HepG2 (cell line): Measurements from ENCODE around the gene SBK3. TPM values are rescaled to one million over a fixed set of nuclear protein-coding genes. Genes with fewer than 3 reads are reported as not detected.

ENCODE experiments used
- ATAC-seq: fragments of 200-7000 bp; cut with Tn5 transposase; 3 replicates; pipeline ENCODE4 v1.9.1; 2020; ENCODE audit warnings: mild to moderate bottlenecking, moderate library complexity
- BruUV-seq: library from RNA; stranded (reverse); fragments of 400-500 nt; replicated peaks from 2 replicates; lab custom pipeline; 2021; lab: Mats Ljungman, UMichigan
- CTCF ChIA-PET: fragments of 300-600 bp; formaldehyde crosslinking; extraction: SDS; loops from one replicate; lab custom pipeline; 2021; ENCODE audit warnings: low total read pairs, inconsistent platforms, low intra/inter-chr PET ratio; lab: Yijun Ruan, JAX
- POLR2A ChIA-PET: fragments of 350-600 bp; sonication (Branson Sonifier 250); formaldehyde crosslinking; loops from one replicate; lab custom pipeline; 2020; ENCODE audit warnings: antibody characterized with exemption, inconsistent platforms; lab: Yijun Ruan, JAX
- DNase-seq: peaks from one replicate; pipeline ENCODE4 v3.0.0-alpha.2; 2015; ENCODE audit warnings: low spot score
- FAIRE-seq: peaks from 3 replicates; lab custom pipeline; 2011; peaks lifted over from hg19 to GRCh38; lab: Jason Lieb, UNC
- H2AFZ ChIP-seq: one replicate; pipeline ENCODE4 v1.6.1; 2011; ENCODE audit warnings: low read length, inconsistent platforms
- H3K27ac ChIP-seq: fragments of 300-600 bp; 3 replicates; pipeline ENCODE4 v1.8.0; 2011; ENCODE audit warnings: mixed run types, mild to moderate bottlenecking, mixed read lengths, low read length, inconsistent platforms; ENCODE audit not compliant: insufficient read depth; ENCODE audit errors: extremely low read length
- H3K27me3 ChIP-seq, 2 experiments: fragments of 200-600 bp in 1 of 2; 2 replicates in 1 of 2; 3 replicates in 1 of 2; pipeline versions ENCODE4 v1.6.0 to v1.8.0; 2011; ENCODE audit warnings: low read length in 2 of 2, mild to moderate bottlenecking in 2 of 2, moderate library complexity in 2 of 2, inconsistent platforms in 1 of 2; ENCODE audit not compliant: insufficient read depth in 2 of 2, control insufficient read depth in 1 of 2
- H3K36me3 ChIP-seq, 2 experiments: fragments of 200-600 bp in 1 of 2; replicated peaks in 1 of 2; 2 replicates in 1 of 2; 3 replicates in 1 of 2; pipeline versions ENCODE4 v1.5.1 to v1.8.0; 2011; ENCODE audit warnings: low read length in 2 of 2, inconsistent platforms in 1 of 2; ENCODE audit not compliant: insufficient read depth in 2 of 2, control insufficient read depth in 1 of 2
- H3K4me1 ChIP-seq: 2 replicates; pipeline ENCODE4 v1.5.1; 2012; ENCODE audit warnings: low read length, inconsistent platforms; ENCODE audit not compliant: insufficient read depth
- H3K4me2 ChIP-seq: 2 replicates; pipeline ENCODE4 v1.6.0; 2011; ENCODE audit warnings: low read depth, low read length, inconsistent platforms
- H3K4me3 ChIP-seq, 3 experiments: fragments of 200-600 bp in 1 of 3; sonication (generic), shearing (Covaris generic) in 1 of 3; replicated peaks in 1 of 3; 2 replicates each; pipeline ENCODE4 v1.5.1; 2011 to 2016; ENCODE audit warnings: low read length in 3 of 3, inconsistent platforms in 2 of 3, low read depth in 2 of 3, mild to moderate bottlenecking in 2 of 3, control low read depth in 1 of 3, mixed read lengths in 1 of 3; ENCODE audit not compliant: insufficient read depth in 1 of 3
- H3K79me2 ChIP-seq: one replicate; pipeline ENCODE4 v1.6.1; 2011; ENCODE audit warnings: low read length, inconsistent platforms; ENCODE audit not compliant: insufficient read depth
- H3K9ac ChIP-seq: 2 replicates; pipeline ENCODE4 v1.6.0; 2011; ENCODE audit warnings: mild to moderate bottlenecking, low read depth, low read length, inconsistent platforms; ENCODE audit not compliant: insufficient read depth
- H3K9me3 ChIP-seq: 2 replicates; pipeline ENCODE4 v1.5.1; 2012; ENCODE audit warnings: mild to moderate bottlenecking, low read length
- H4K20me1 ChIP-seq: 2 replicates; pipeline ENCODE4 v1.6.0; 2011; ENCODE audit warnings: inconsistent platforms, mild to moderate bottlenecking, low read length, moderate library complexity; ENCODE audit not compliant: insufficient read depth
- HNRNPL ChIP-seq: fragments of 200-400 bp; formaldehyde crosslinking; IDR thresholded peaks from 2 replicates; pipeline ENCODE4 v1.6.1; 2017; ENCODE audit warnings: mild to moderate bottlenecking, low read depth, low read length
- IRF2 ChIP-seq: IDR thresholded peaks from 2 replicates; pipeline ENCODE4 v1.6.1; 2018; ENCODE audit warnings: missing genetic modification reagents, missing compliant biosample characterization
- MIER3 ChIP-seq: IDR thresholded peaks from 2 replicates; pipeline ENCODE4 v1.6.1; 2016; ENCODE audit warnings: missing compliant biosample characterization, borderline replicate concordance
- XBP1 ChIP-seq: sonication (generic); formaldehyde crosslinking; IDR thresholded peaks from 2 replicates; pipeline ENCODE4 v1.5.0; 2020; ENCODE audit warnings: missing genetic modification reagents
- ZBTB7A ChIP-seq: sonication (generic); formaldehyde crosslinking; IDR thresholded peaks from 2 replicates; pipeline ENCODE4 v1.8.0; 2022; ENCODE audit warnings: mild to moderate bottlenecking, missing genetic modification reagents
- ZNF235 ChIP-seq: sonication (generic); formaldehyde crosslinking; IDR thresholded peaks from 2 replicates; pipeline ENCODE4 v1.8.1; 2023; ENCODE audit warnings: mild to moderate bottlenecking, missing genetic modification reagents, borderline replicate concordance
- ZNF276 ChIP-seq: sonication (generic); formaldehyde crosslinking; IDR thresholded peaks from 2 replicates; pipeline ENCODE4 v1.4.0; 2020; ENCODE audit warnings: mild to moderate bottlenecking, low read depth, missing genetic modification reagents
- ZNF556 ChIP-seq: sonication (generic); formaldehyde crosslinking; IDR thresholded peaks from 2 replicates; pipeline ENCODE4 v1.4.0; 2020; ENCODE audit warnings: mild to moderate bottlenecking, missing genetic modification reagents, borderline replicate concordance
- WGBS: methylation state at CpG from one replicate; pipeline ENCODE4 v1.1.6; 2017; ENCODE audit warnings: low lambda C conversion rate; 5-methylcytosine and 5-hydroxymethylcytosine counted together
- in situ Hi-C: cut with HindIII; loops from 2 replicates; pipeline ENCODE4 v1.10.0; 2017; ENCODE audit warnings: low pct_unique_long_range_greater_than_20kb; ENCODE audit not compliant: extremely low pct_ligation_motif_present
- intact Hi-C: fragments of 100-400 bp; cut with micrococcal nuclease; formaldehyde crosslinking; loops from one replicate; pipeline ENCODE4 v1.10.0; 2022; ENCODE audit not compliant: unreplicated experiment
- polyA plus RNA-seq, 8 experiments: library from polyadenylated mRNA; depleted of rRNA in 3 of 8; stranded (reverse) in 7 of 8; unstranded in 1 of 8; fragments of >200 nt; fragmentation: Illumina TruSeq in 4 of 8; extraction: Trizol in 4 of 8; gene quantifications; 2 replicates each; pipeline versions ENCODE4 v1.2.1 to v1.2.3, GENCODE V29; 2011 to 2016; ENCODE audit warnings: low read depth in 4 of 8, missing spikeins in 1 of 8, mixed read lengths in 1 of 8; ENCODE audit not compliant: insufficient read depth in 1 of 8
- total RNA-seq, 5 experiments: library from RNA; depleted of rRNA; stranded (reverse); fragments of >200 nt; fragmentation: Illumina TruSeq; extraction: Trizol; gene quantifications; 2 replicates each; pipeline ENCODE4 v1.2.3, GENCODE V29; 2016; ENCODE audit warnings: low read depth in 1 of 5
- TF ChIP-seq, protein P1 (sequence below): sonication (generic); formaldehyde crosslinking; IDR thresholded peaks from 2 replicates; pipeline ENCODE4 v1.5.1; 2020; ENCODE audit warnings: mild to moderate bottlenecking, missing genetic modification reagents, moderate library complexity
- TF ChIP-seq, protein P2 (sequence below): sonication (generic); formaldehyde crosslinking; IDR thresholded peaks from 2 replicates; pipeline ENCODE4 v1.4.0; 2020; ENCODE audit warnings: low read depth, mild to moderate bottlenecking, missing genetic modification reagents
- TF ChIP-seq, protein P3 (sequence below): sonication (generic); formaldehyde crosslinking; IDR thresholded peaks from 2 replicates; pipeline ENCODE4 v1.8.0; 2022; ENCODE audit warnings: missing genetic modification reagents, mild to moderate bottlenecking, borderline replicate concordance

SBK3 gene
- total and polyA plus RNA-seq, 2 of the 13 experiments (the other 11 are each of a cell fraction or from before 2014, with no cell fraction given): 0.66 to 0.77 TPM

GRCh38 chr19:55494172-55494761 lies 51.1 kb downstream of the SBK3 start:
- intact Hi-C loops: no loop called here
- Histone ChIP-seq H3K4me2 (peak overlapping the region; percentile 36; the same call in 1 of the 2 replicates), H3K9ac (no peak overlapping the region), H3K27ac (no peak overlapping the region), H3K4me3 (no peak overlapping the region), H3K36me3 (no peaks in the 10 kb centered on the region), H3K79me2 (no peaks in the 10 kb centered on the region), H2AFZ (no peak overlapping the region), H3K4me1 (no peaks in the 10 kb centered on the region), H3K27me3 (peaks cover 19 to 84% of the 10 kb centered on the region in 2 experiments), H3K9me3 (no peaks in the 10 kb centered on the region), H4K20me1 (no peaks in the 10 kb centered on the region)
- 12% methylated on average over 11 of the region's 22 CpGs for WGBS
- CTCF ChIA-PET: no interaction called here
- DNase-seq (no peak), ATAC-seq (no peak; the same call in 2 of the 3 replicates), FAIRE-seq (no peak)
- POLR2A ChIA-PET: interaction anchor here (1.2 to 1.6 kb wide), 2 partner anchors 9 to 10 kb away, joined by 3 to 5 read pairs; partner anchors contain the start of gene NAT14
- in situ Hi-C loops: no loop called here
- no TSS peak for BruUV-seq
- TF ChIP-seq, protein P1, sequence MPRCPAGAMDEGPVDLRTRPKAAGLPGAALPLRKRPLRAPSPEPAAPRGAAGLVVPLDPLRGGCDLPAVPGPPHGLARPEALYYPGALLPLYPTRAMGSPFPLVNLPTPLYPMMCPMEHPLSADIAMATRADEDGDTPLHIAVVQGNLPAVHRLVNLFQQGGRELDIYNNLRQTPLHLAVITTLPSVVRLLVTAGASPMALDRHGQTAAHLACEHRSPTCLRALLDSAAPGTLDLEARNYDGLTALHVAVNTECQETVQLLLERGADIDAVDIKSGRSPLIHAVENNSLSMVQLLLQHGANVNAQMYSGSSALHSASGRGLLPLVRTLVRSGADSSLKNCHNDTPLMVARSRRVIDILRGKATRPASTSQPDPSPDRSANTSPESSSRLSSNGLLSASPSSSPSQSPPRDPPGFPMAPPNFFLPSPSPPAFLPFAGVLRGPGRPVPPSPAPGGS (CRISPR knock-in tag): no peak
- TF ChIP-seq ZNF556: no peak
- no peak for TF ChIP-seq IRF2 (CRISPR knock-in tag)
- TF ChIP-seq ZNF276 (CRISPR knock-in tag): no peak
- TF ChIP-seq ZBTB7A (CRISPR knock-in tag): no peak
- no peak for TF ChIP-seq ZNF235 (CRISPR knock-in tag)
- no peak for TF ChIP-seq XBP1 (CRISPR knock-in tag)
- no peak for TF ChIP-seq MIER3 (CRISPR knock-in tag)
- TF ChIP-seq, protein P2, sequence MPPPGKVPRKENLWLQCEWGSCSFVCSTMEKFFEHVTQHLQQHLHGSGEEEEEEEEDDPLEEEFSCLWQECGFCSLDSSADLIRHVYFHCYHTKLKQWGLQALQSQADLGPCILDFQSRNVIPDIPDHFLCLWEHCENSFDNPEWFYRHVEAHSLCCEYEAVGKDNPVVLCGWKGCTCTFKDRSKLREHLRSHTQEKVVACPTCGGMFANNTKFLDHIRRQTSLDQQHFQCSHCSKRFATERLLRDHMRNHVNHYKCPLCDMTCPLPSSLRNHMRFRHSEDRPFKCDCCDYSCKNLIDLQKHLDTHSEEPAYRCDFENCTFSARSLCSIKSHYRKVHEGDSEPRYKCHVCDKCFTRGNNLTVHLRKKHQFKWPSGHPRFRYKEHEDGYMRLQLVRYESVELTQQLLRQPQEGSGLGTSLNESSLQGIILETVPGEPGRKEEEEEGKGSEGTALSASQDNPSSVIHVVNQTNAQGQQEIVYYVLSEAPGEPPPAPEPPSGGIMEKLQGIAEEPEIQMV (CRISPR knock-in tag): no peak
- no peak for TF ChIP-seq HNRNPL
- TF ChIP-seq, protein P3, sequence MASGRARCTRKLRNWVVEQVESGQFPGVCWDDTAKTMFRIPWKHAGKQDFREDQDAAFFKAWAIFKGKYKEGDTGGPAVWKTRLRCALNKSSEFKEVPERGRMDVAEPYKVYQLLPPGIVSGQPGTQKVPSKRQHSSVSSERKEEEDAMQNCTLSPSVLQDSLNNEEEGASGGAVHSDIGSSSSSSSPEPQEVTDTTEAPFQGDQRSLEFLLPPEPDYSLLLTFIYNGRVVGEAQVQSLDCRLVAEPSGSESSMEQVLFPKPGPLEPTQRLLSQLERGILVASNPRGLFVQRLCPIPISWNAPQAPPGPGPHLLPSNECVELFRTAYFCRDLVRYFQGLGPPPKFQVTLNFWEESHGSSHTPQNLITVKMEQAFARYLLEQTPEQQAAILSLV (CRISPR knock-in tag): no peak
